Measurements from ENCODE around the gene RAB7A.

RAB7A gene

DNA sequence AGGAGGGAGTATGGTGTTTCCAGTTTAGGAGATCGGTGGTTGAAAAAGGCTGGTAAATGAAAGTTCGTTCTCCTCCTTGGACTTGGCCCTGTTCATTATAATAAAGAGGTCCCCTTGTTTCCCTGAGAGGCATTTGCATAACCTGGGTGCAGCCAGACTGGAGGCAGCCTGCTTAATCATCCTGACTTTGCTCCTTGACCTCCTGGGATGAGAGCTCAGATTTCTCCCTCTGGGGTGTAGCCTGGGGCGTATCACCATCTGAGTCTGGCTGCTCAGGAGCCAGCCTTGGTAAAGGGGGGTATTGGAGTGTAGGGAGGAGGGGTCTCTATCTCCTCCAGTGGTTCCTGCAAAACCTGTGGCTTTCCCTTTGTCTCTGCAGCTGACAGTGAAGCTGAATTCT, 132.2 kb downstream of the RAB7A start:
- no peak for DNase-seq

DNA sequence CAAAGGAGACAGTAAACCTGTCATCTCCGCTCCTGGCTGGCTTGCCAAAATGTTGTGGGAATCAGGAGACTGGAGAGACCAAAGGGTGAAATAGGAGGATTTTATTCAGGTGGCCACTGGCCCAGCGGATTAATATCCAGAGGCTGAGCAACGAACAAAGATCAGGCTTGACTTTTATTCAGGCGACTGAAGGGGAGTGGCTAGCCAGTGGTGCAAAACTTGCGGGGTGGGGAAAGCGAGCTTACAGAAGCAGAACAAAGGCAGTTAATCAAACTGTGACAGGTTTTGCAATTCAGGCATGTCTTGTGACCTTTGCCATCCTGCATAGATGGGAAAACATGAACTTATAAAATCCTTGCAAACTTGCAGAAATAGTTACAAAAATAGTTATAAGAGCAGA, 133.6 kb downstream of the RAB7A start:
- DNase-seq: no peak

DNA sequence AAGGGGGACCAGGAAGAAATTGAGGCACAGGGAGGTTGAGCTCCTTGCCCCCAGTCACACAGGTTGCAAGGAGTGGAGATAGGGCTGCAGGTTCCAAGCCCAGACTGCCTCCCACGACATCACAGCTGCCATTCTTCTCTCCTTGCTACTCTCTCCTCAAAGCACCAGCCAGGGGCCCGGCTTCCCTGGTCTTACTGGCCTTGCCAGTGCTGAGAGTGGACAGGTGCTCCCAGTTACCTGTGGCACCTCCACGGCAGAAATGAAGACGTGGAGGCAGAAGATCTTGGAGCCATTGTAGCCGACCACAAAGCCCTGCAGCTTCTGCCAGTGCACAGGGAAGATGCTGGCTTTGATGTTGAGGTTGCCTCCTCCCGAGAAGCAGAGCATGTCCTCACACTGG, 135.5 kb downstream of the RAB7A start:
- no peak for DNase-seq

DNA sequence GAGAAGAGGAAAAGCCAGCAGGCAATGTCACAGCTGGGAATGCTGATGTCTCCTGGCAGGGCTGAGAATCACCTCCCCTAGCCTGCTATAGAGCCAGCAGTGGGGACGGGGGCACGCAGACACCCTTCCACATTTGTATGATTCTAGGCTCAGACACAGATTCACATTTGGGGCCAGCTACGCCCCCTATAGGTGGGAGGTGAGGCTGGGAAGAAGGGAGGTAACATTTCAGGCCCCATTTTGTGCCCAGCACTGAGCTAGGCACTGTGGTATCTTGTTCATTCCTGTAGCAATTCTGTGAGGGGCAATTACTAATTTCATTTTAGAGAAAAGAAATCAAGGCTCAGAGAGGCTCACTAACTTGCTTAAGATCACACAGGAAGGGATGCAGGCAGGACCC, 137.6 kb downstream of the RAB7A start:
- no peak for DNase-seq

Data from HCEC 1CT (cell line).